PC-9 (cell line): ENCODE measurements around the gene KLK13.

ENCODE experiments used
- EZH2 ChIP-seq: fragments of 200-600 bp; sonication (generic); IDR thresholded peaks from 2 replicates; pipeline ENCODE4 v1.8.0; 2017; ENCODE audit warnings: antibody characterized with exemption, low read depth
- TF ChIP-seq, protein P1 (sequence below): fragments of 200-600 bp; sonication (generic); conservative IDR thresholded peaks from 2 replicates; pipeline ENCODE4 v1.6.1; 2017; ENCODE audit warnings: mixed run types, antibody characterized with exemption, mild to moderate bottlenecking, moderate library complexity

- TF ChIP-seq, protein P1, sequence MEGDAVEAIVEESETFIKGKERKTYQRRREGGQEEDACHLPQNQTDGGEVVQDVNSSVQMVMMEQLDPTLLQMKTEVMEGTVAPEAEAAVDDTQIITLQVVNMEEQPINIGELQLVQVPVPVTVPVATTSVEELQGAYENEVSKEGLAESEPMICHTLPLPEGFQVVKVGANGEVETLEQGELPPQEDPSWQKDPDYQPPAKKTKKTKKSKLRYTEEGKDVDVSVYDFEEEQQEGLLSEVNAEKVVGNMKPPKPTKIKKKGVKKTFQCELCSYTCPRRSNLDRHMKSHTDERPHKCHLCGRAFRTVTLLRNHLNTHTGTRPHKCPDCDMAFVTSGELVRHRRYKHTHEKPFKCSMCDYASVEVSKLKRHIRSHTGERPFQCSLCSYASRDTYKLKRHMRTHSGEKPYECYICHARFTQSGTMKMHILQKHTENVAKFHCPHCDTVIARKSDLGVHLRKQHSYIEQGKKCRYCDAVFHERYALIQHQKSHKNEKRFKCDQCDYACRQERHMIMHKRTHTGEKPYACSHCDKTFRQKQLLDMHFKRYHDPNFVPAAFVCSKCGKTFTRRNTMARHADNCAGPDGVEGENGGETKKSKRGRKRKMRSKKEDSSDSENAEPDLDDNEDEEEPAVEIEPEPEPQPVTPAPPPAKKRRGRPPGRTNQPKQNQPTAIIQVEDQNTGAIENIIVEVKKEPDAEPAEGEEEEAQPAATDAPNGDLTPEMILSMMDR = no peak
- TF ChIP-seq EZH2 = no peak
These were observed 37.6 kb downstream of the KLK13 start for GRCh38 chr19:51027126-51027806.
